K562 (cell line): ENCODE data around the gene NKG7. TPM values are rescaled to one million over a fixed set of nuclear protein-coding genes. Genes with fewer than 3 reads are reported as not detected.
A peak's percentile ranks its signal among the peaks of the same experiment; 100 is the strongest.

Source experiments
- ARID1B ChIP-seq: fragments of 450-650 bp; IDR thresholded peaks from 2 replicates; pipeline ENCODE4 v1.6.1; 2016; ENCODE audit warnings: antibody characterized with exemption, mild to moderate bottlenecking, inconsistent platforms
- CCAR2 ChIP-seq: fragments of 200-400 bp; formaldehyde crosslinking; IDR thresholded peaks from 2 replicates; pipeline ENCODE4 v1.6.1; 2017; ENCODE audit warnings: mild to moderate bottlenecking, low read depth, low read length
- ETV1 ChIP-seq: fragments of 450-650 bp; conservative IDR thresholded peaks from 2 replicates; pipeline ENCODE4 v1.6.1; 2016; ENCODE audit warnings: missing genetic modification characterization, control low read depth, low read depth, missing compliant biosample characterization
- HCFC1 ChIP-seq: IDR thresholded peaks from 2 replicates; pipeline ENCODE4 v1.6.1; 2012; ENCODE audit warnings: low read depth, low read length, improper control_type of control experiment
- KDM5B ChIP-seq: fragments of 200-600 bp; sonication (generic); IDR thresholded peaks from 2 replicates; pipeline ENCODE4 v1.6.1; 2012; ENCODE audit warnings: low read depth, mild to moderate bottlenecking, moderate library complexity, low read length, control low read depth, inconsistent platforms; ENCODE audit not compliant: insufficient replicate concordance
- KLF13 ChIP-seq: fragments of 450-650 bp; IDR thresholded peaks from 2 replicates; pipeline ENCODE4 v1.6.1; 2016; ENCODE audit warnings: missing genetic modification characterization, low read depth, mild to moderate bottlenecking, missing compliant biosample characterization, moderate library complexity, borderline replicate concordance
- L3MBTL2 ChIP-seq: fragments of 450-650 bp; IDR thresholded peaks from 2 replicates; pipeline ENCODE4 v1.6.1; 2016; ENCODE audit warnings: mild to moderate bottlenecking, moderate library complexity
- MIER1 ChIP-seq: fragments of 450-650 bp; IDR thresholded peaks from 2 replicates; pipeline ENCODE4 v1.6.1; 2016; ENCODE audit warnings: antibody characterized with exemption, mild to moderate bottlenecking, low read depth
- NEUROD1 ChIP-seq: fragments of 150-350 bp; IDR thresholded peaks from 2 replicates; pipeline ENCODE4 v1.6.1; 2014; ENCODE audit warnings: borderline replicate concordance, low read length, low read depth; ENCODE audit not compliant: partially characterized antibody
- POLR2G ChIP-seq: fragments of 200-400 bp; formaldehyde crosslinking; IDR thresholded peaks from 2 replicates; pipeline ENCODE4 v1.6.1; 2017; ENCODE audit warnings: low read depth, mild to moderate bottlenecking, antibody characterized with exemption, low read length, moderate library complexity
- POLR3A ChIP-seq: IDR thresholded peaks from 2 replicates; pipeline ENCODE4 v1.6.1; 2011; ENCODE audit warnings: borderline replicate concordance, mild to moderate bottlenecking, moderate library complexity; ENCODE audit not compliant: insufficient read length, insufficient read depth; ENCODE audit errors: extremely low read depth
- PRPF4 ChIP-seq: fragments of 200-400 bp; formaldehyde crosslinking; IDR thresholded peaks from one replicate; pipeline ENCODE4 v1.6.1; 2017; ENCODE audit warnings: low read length, low read depth, mild to moderate bottlenecking; ENCODE audit not compliant: insufficient read depth, poor library complexity, severe bottlenecking
- PYGO2 ChIP-seq: fragments of 450-650 bp; IDR thresholded peaks from 2 replicates; pipeline ENCODE4 v1.6.1; 2016; ENCODE audit warnings: mild to moderate bottlenecking, missing genetic modification characterization, moderate library complexity, missing compliant biosample characterization
- SIN3B ChIP-seq: fragments of 450-650 bp; IDR thresholded peaks from 2 replicates; pipeline ENCODE4 v1.6.1; 2017; ENCODE audit warnings: low read depth, mild to moderate bottlenecking, moderate library complexity
- SMAD2 ChIP-seq: fragments of 150-350 bp; IDR thresholded peaks from 2 replicates; pipeline ENCODE4 v1.6.1; 2014; ENCODE audit warnings: low read depth, mild to moderate bottlenecking, low read length
- STAG1 ChIP-seq: sonication (generic); formaldehyde crosslinking; IDR thresholded peaks from 2 replicates; pipeline ENCODE4 v1.5.0; 2020; ENCODE audit warnings: missing genetic modification reagents, borderline replicate concordance
- TAF1 ChIP-seq: IDR thresholded peaks from 2 replicates; pipeline ENCODE4 v1.6.1; 2011; ENCODE audit warnings: mild to moderate bottlenecking, low read length, moderate library complexity; ENCODE audit not compliant: insufficient read depth, control insufficient read depth, severe bottlenecking; ENCODE audit errors: extremely low read depth
- ZEB2 ChIP-seq: fragments of 450-650 bp; IDR thresholded peaks from 2 replicates; pipeline ENCODE4 v1.6.1; 2016
- polyA plus RNA-seq, 8 experiments: library from polyadenylated mRNA; depleted of rRNA in 4 of 8; stranded (reverse) in 5 of 8; unstranded in 3 of 8; fragments of >200 nt; fragmentation: Nextera tagmentation in 2 of 8; fragmentation: Illumina TruSeq in 1 of 8; extraction: Ambion mirVana in 2 of 8; extraction: Trizol in 1 of 8; gene quantifications; 2 replicates each; pipeline versions ENCODE4 v1.2.1 to v1.2.3, GENCODE V29; 2011 to 2014; ENCODE audit warnings: inconsistent platforms in 1 of 8, missing spikeins in 1 of 8
- total RNA-seq, 7 experiments: library from RNA; depleted of rRNA in 6 of 7; stranded (reverse); fragments of >200 nt in 6 of 7; fragmentation: Illumina TruSeq in 2 of 7; extraction: Trizol in 2 of 7; gene quantifications; 2 replicates each; pipeline versions ENCODE4 v1.2.1 to v1.2.3, GENCODE V29; 2011 to 2021; ENCODE audit warnings: low replicate concordance in 1 of 7
- TF ChIP-seq, protein P1 (sequence below): fragments of 450-650 bp; formaldehyde crosslinking; IDR thresholded peaks from 2 replicates; pipeline ENCODE4 v1.4.0; 2022; ENCODE audit warnings: mild to moderate bottlenecking, moderate library complexity
- TF ChIP-seq, protein P2 (sequence below): fragments of 250-450 bp; sonication (Bioruptor Pico); IDR thresholded peaks from 2 replicates; pipeline ENCODE4 v1.8.0; 2022; ENCODE audit warnings: inconsistent platforms
- TF ChIP-seq, protein P3 (sequence below), 2 experiments: fragments of 450-650 bp; IDR thresholded peaks; 2 replicates each; pipeline ENCODE4 v1.6.1; 2016
- TF ChIP-seq, protein P4 (sequence below), 2 experiments: IDR thresholded peaks; 2 replicates each; pipeline ENCODE4 v1.6.1; 2011; ENCODE audit warnings: borderline replicate concordance in 1 of 2, control low read depth in 1 of 2, low read depth in 1 of 2, low read length in 1 of 2, mild to moderate bottlenecking in 1 of 2, mixed read lengths in 1 of 2, moderate library complexity in 1 of 2; ENCODE audit not compliant: insufficient read depth in 1 of 2, insufficient read length in 1 of 2, poor library complexity in 1 of 2, severe bottlenecking in 1 of 2; ENCODE audit errors: extremely low read depth in 1 of 2

NKG7 gene
- total and polyA plus RNA-seq, 9 of the 15 experiments (the other 6 are each of a cell fraction or from before 2014, with no cell fraction given) = 0.30 to 0.70 (median 0.51) TPM; not detected in 2

DNA sequence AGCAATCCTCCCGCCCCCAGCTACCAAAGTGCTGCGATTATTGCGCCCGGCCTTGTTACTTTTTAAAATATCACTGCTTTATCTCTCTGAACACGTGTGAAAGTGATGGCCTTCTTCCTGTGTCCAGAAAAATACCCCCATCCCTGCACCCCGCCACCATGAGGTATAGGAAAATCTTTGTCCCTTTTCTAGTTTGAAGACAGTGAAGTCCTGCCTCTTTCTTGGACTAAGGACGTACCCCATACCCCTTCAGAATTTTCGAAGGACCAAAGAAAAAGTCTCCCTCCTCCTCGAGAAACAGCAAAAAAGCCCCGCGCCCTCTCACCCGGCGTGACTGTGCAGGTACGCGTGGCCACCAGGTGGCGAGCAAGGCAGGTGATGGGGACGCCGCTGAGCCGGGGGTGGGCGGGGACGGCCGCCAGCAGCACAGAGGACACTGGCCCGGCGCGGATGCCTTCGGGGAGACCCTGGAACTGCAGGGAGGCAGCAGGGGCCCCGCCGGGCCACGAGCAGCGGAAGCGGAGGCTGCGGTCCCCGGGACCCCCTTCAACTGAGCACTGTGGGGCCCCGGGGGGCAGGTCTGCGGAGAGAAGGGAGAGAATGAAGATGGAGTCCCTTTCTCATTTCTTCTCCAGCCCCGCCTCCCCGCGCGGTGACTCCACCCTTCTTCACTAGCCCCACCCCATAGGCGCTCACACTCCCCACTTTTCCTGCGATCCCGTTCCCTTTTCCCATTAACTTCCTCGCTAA is 33.7 kb downstream of the NKG7 start (continued):
- TF ChIP-seq, protein P1, sequence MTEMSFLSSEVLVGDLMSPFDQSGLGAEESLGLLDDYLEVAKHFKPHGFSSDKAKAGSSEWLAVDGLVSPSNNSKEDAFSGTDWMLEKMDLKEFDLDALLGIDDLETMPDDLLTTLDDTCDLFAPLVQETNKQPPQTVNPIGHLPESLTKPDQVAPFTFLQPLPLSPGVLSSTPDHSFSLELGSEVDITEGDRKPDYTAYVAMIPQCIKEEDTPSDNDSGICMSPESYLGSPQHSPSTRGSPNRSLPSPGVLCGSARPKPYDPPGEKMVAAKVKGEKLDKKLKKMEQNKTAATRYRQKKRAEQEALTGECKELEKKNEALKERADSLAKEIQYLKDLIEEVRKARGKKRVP = no peak
- TF ChIP-seq HCFC1 = 0 out of 2 replicates have a peak, but pooled peaks have one; percentile 33
- TF ChIP-seq PRPF4 = no peak
- TF ChIP-seq ARID1B = peak; percentile 61
- no peak for TF ChIP-seq POLR3A
- no peak; the same call in 1 of the 2 replicates for TF ChIP-seq ZEB2
- TF ChIP-seq KDM5B = no peak
- TF ChIP-seq ETV1 (tag) = peak; percentile 53; the same call in 1 of the 2 replicates
- no peak for TF ChIP-seq PYGO2 (tag)
- TF ChIP-seq, protein P2, sequence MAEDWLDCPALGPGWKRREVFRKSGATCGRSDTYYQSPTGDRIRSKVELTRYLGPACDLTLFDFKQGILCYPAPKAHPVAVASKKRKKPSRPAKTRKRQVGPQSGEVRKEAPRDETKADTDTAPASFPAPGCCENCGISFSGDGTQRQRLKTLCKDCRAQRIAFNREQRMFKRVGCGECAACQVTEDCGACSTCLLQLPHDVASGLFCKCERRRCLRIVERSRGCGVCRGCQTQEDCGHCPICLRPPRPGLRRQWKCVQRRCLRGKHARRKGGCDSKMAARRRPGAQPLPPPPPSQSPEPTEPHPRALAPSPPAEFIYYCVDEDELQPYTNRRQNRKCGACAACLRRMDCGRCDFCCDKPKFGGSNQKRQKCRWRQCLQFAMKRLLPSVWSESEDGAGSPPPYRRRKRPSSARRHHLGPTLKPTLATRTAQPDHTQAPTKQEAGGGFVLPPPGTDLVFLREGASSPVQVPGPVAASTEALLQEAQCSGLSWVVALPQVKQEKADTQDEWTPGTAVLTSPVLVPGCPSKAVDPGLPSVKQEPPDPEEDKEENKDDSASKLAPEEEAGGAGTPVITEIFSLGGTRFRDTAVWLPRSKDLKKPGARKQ (CRISPR knock-in tag) = no peak
- TF ChIP-seq, protein P3, sequence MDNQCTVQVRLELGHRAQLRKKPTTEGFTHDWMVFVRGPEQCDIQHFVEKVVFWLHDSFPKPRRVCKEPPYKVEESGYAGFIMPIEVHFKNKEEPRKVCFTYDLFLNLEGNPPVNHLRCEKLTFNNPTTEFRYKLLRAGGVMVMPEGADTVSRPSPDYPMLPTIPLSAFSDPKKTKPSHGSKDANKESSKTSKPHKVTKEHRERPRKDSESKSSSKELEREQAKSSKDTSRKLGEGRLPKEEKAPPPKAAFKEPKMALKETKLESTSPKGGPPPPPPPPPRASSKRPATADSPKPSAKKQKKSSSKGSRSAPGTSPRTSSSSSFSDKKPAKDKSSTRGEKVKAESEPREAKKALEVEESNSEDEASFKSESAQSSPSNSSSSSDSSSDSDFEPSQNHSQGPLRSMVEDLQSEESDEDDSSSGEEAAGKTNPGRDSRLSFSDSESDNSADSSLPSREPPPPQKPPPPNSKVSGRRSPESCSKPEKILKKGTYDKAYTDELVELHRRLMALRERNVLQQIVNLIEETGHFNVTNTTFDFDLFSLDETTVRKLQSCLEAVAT (IDR thresholded peaks at IDR 0.05) = 0 out of 4 replicates have a peak, but pooled peaks of 1 of the 2 experiments have one; percentile 42
- TF ChIP-seq L3MBTL2 = peak; percentile 94
- peak; percentile 90 for TF ChIP-seq KLF13 (tag)
- no peak for TF ChIP-seq CCAR2
- TF ChIP-seq NEUROD1 = no peak
- TF ChIP-seq SMAD2 = no peak
- TF ChIP-seq MIER1 = peak; percentile 65
- peak; percentile 76 for TF ChIP-seq STAG1 (CRISPR knock-in tag)
- TF ChIP-seq TAF1 = peak; percentile 33
- TF ChIP-seq, protein P4, sequence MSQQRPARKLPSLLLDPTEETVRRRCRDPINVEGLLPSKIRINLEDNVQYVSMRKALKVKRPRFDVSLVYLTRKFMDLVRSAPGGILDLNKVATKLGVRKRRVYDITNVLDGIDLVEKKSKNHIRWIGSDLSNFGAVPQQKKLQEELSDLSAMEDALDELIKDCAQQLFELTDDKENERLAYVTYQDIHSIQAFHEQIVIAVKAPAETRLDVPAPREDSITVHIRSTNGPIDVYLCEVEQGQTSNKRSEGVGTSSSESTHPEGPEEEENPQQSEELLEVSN (IDR thresholded peaks at IDR 0.05; ENCODE audit: borderline replicate concordance in 1 of 2, extremely low read depth in 1 of 2, insufficient read depth in 1 of 2, insufficient read length in 1 of 2, low read depth in 1 of 2, low read length in 1 of 2, poor library complexity in 1 of 2, severe bottlenecking in 1 of 2) = peak; percentile 44 to 84
- TF ChIP-seq POLR2G = peak; percentile 68
- TF ChIP-seq SIN3B = no peak
